ENCODE measurements around the gene GRID1. TPM values are rescaled to one million over a fixed set of nuclear protein-coding genes. Genes with fewer than 3 reads are reported as not detected.

GRID1 gene
- total RNA-seq, 1 donor from 2014 or later, result 1.1 TPM

- no peak overlapping the region for H3K4me3 Mint-ChIP-seq
- H3K27ac Mint-ChIP-seq (ENCODE audit: unreplicated experiment), result no peak overlapping the region
- no peak for TF ChIP-seq CTCF (conservative IDR thresholded peaks at IDR 0.05)
- no peak for DNase-seq (ENCODE audit: low read depth, low spot score)
- H3K36me3 Mint-ChIP-seq (ENCODE audit: low read depth), result no peaks in the 10 kb centered on the region
- H3K9me3 Mint-ChIP-seq, result peaks cover 3% of the 10 kb centered on the region
- H3K27me3 Mint-ChIP-seq (ENCODE audit: low read depth), result peaks cover 4% of the 10 kb centered on the region
- peaks cover 5% of the 10 kb centered on the region for H3K4me1 Mint-ChIP-seq
Observed at GRCh38 chr10:86086418-86086817, 280.2 kb downstream of the GRID1 start.

- Mint-ChIP-seq H3K27me3 (ENCODE audit: low read depth) (peaks cover 4% of the 10 kb centered on the region), H3K9me3 (peaks cover 3% of the 10 kb centered on the region)
Observed at GRCh38 chr10:86085686-86086085, 280.9 kb downstream of the GRID1 start.

GRCh38 chr10:86085136-86085535 is 281.5 kb downstream of the GRID1 start:
- Mint-ChIP-seq H3K4me3 (no peak overlapping the region), H3K27me3 (ENCODE audit: low read depth) (peaks cover 4% of the 10 kb centered on the region), H3K36me3 (ENCODE audit: low read depth) (no peaks in the 10 kb centered on the region), H3K9me3 (no peaks in the 10 kb centered on the region), H3K4me1 (peaks cover 5% of the 10 kb centered on the region), H3K27ac (ENCODE audit: unreplicated experiment) (no peak overlapping the region)
- no peak for TF ChIP-seq CTCF (conservative IDR thresholded peaks at IDR 0.05)
- DNase-seq (ENCODE audit: low read depth, low spot score), result no peak

More at GRCh38 chr10:86085686-86086085, 280.9 kb downstream of the GRID1 start:
- Mint-ChIP-seq H3K4me1 (peaks cover 5% of the 10 kb centered on the region), H3K4me3 (no peak overlapping the region), H3K27ac (ENCODE audit: unreplicated experiment) (no peak overlapping the region), H3K36me3 (ENCODE audit: low read depth) (no peaks in the 10 kb centered on the region)
- DNase-seq (ENCODE audit: low read depth, low spot score), result no peak
- TF ChIP-seq CTCF (conservative IDR thresholded peaks at IDR 0.05), result no peak

- H3K27ac Mint-ChIP-seq (ENCODE audit: unreplicated experiment), result no peak overlapping the region
- no peaks in the 10 kb centered on the region for H3K36me3 Mint-ChIP-seq (ENCODE audit: low read depth)
- DNase-seq (ENCODE audit: low read depth, low spot score), result no peak
- no peak for TF ChIP-seq CTCF (conservative IDR thresholded peaks at IDR 0.05)
- H3K4me1 Mint-ChIP-seq, result peaks cover 5% of the 10 kb centered on the region
- no peaks in the 10 kb centered on the region for H3K9me3 Mint-ChIP-seq
- no peak overlapping the region for H3K4me3 Mint-ChIP-seq
- H3K27me3 Mint-ChIP-seq (ENCODE audit: low read depth), result peaks cover 6% of the 10 kb centered on the region
Observed at GRCh38 chr10:86084585-86084984, 282.0 kb downstream of the GRID1 start.

- H3K4me1 Mint-ChIP-seq, result peaks cover 5% of the 10 kb centered on the region
- H3K4me3 Mint-ChIP-seq, result no peak overlapping the region
- peaks cover 6% of the 10 kb centered on the region for H3K27me3 Mint-ChIP-seq (ENCODE audit: low read depth)
- no peak for TF ChIP-seq CTCF (conservative IDR thresholded peaks at IDR 0.05)
- no peaks in the 10 kb centered on the region for H3K36me3 Mint-ChIP-seq (ENCODE audit: low read depth)
- no peak for DNase-seq (ENCODE audit: low read depth, low spot score)
- H3K9me3 Mint-ChIP-seq, result no peaks in the 10 kb centered on the region
- no peak overlapping the region for H3K27ac Mint-ChIP-seq (ENCODE audit: unreplicated experiment)
Observed at GRCh38 chr10:86083664-86084175, 282.9 kb downstream of the GRID1 start.

Data from neural crest cell (in vitro differentiated cells).